GM21786 (cell line): ENCODE data around the gene PXT1.
"Not testable (repeated sequence)": the region's sequence is repeated elsewhere in the genome, so short reads cannot be mapped to it uniquely, and the experiment has no call there.

Experiments
- ATAC-seq: cut with Tn5 transposase; IDR thresholded peaks from one replicate; pipeline ENCODE4 v1.9.1; 2021; ENCODE audit not compliant: unreplicated experiment

The PXT1 gene

GRCh38 chr6:36370638-36371037 lies 72.0 kb downstream of the PXT1 start:
- no peak for ATAC-seq

DNA sequence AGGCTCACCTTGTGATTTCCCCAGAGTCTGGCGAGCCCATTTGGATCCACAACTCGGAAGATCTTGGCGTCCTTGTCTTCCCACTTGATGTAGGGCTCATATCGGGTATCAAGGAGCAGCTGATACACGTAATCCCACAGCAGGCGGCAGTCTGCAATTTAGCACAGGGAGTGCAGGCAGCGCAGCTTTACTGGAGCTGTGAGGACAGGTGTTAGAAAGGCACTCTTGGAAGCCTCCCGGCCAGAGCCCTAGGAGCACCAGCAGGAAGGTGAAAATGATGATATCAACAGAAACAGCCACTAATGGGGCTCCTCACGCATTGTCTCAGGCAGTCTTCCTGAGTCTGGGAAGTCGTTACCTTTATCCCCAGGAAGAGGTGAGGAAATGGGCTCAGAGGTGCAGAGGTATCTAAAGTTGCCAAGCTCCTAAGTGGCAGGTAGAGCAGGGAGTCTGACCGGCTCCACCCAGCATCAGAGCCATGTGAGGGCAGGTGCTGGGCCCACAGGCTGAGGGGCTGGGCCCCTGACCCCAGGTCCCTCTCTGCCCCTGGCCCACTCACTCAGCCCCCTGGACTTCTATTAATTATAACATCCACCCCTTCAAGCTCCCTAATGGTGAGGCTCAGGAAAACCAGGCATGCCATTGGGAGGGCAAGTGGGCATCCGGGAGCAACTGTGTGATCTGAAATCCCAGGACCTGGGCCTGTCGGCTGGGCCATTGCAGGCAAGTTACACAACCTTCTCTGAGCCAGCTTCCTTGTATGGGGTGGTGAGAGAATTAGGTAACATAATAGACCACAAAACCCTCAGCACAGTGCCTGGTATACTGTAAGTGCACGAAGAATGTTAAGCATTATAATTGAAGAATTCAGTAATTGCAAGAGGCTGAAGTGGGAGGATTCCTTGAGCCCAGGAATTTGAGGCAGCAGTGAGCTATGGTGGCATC lies 73.5 kb downstream of the PXT1 start:
- no peak for ATAC-seq

DNA sequence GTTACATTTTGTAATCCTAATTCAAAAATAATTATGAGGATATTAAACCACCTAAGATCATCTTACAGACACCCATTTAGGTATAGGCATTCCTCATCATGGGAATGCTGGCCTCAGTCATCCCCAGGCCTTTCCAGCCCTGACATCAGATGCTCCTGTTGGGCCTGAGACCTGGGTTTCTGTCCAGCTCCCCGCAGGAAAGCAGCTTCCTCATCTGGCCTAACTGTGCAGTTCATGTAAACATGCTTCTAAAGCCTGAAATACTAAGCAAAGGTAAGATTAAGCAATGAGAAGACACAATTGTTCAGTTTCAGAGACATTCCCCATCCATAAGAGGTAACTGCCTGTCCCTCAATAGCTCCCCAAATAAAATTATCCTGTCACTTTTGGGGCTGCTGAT lies 74.2 kb downstream of the PXT1 start:
- no peak for ATAC-seq

GRCh38 chr6:36367743-36368142 lies 74.9 kb downstream of the PXT1 start:
- ATAC-seq, result no peak

DNA sequence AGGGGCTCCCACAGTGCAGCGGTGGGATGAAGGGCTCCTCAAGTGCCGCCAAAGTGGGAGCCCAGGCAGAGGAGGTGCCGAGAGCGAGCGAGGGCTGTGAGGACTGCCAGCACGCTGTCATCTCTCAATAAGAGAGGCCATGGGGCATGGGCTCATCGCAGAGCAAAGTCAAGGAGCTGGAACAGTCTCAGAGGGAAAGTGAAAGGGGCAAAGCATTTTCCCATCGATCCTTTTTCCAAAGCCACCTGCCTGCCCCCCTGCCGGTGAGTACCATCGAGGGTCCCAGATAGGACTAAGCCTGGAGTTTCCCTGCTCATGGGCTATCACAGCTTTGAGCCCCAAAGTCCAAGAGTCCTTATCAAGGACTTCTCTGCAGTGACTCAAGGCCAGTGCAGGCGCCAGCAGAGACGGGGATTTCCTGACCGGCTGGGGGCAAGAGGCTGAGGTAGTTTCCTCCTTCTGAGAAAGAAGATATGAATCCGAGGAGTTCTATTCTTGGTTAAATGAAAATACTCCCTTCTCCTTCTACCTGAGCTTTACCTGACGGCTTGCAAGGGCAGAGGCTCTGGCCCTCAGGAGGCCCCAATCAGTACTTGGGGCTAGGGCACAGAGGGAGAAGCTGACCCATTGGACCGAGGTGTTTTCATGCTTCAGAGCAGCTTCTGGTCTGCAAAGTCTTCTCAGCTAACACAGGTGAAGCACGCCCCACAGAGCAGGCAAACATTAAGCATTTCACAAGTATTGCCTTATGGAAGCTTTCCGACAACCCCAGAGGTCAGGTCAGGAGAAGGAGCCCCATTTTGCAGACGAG lies 77.8 kb downstream of the PXT1 start:
- peak; percentile 42 for ATAC-seq

- ATAC-seq, result not testable (repeated sequence)
Measured at GRCh38 chr6:36364061-36364635, 78.5 kb downstream of the PXT1 start.

DNA sequence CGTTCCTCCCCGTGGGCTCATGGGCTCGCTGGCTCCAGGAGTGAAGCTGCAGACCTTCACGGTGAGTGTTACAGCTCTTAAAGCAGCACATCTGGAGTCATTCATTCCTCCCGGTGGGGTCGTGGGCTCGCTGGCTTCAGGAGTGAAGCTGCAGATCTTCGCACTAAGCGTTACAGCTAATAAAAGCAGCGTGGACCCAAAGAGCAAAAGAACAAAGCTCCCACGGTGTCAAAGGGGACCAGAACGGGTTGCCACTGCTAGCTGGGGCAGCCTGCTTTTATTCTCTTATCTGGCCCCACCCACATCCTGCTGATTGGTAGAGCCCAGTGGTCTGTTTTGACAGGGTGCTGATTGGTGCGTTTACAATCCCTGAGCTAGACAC lies 79.3 kb downstream of the PXT1 start:
- ATAC-seq, result not testable (repeated sequence)

- ATAC-seq, result no peak
Measured at GRCh38 chr6:36362551-36363370, 79.9 kb downstream of the PXT1 start.

- no peak for ATAC-seq
Measured at GRCh38 chr6:36361071-36361470, 81.6 kb downstream of the PXT1 start.

DNA sequence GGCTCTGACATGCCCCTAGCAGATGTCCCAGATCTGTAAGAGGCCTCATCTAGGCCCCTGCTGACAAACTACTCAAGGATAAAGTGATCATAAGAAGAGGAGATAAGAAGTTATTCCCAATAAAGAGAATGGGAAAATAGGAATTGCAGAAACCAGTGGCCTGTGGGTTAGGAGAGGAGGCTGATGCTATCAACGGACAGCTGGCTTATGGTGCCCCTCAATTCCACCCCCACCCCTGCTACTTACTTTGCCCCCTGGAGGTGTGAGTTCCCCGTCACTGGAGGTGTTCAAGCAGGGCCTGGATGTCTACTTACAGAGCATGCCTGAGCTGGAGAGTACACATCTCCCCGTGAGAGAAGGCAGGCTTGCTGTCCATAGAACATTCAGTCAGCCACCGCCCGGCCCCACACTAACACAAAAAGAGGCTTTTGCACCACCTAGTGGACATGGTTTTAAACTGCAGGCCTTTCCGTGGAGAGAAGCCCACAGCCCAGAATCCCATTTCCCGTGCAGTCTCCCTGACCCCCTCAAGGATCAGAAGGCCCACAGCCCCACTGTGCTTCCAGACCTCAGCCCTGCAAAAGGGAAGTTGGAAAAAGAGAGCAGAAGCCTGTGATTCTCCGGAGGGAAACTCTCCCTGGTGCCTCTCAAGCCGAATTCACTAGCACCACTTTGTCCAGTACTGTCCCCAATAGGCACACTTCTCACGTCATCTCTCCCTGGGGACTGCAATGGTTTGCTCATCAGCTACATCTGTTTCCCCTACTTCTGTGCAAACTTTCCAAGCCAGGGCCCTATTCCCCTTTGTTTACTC lies 82.2 kb downstream of the PXT1 start:
- peak; percentile 38 for ATAC-seq

DNA sequence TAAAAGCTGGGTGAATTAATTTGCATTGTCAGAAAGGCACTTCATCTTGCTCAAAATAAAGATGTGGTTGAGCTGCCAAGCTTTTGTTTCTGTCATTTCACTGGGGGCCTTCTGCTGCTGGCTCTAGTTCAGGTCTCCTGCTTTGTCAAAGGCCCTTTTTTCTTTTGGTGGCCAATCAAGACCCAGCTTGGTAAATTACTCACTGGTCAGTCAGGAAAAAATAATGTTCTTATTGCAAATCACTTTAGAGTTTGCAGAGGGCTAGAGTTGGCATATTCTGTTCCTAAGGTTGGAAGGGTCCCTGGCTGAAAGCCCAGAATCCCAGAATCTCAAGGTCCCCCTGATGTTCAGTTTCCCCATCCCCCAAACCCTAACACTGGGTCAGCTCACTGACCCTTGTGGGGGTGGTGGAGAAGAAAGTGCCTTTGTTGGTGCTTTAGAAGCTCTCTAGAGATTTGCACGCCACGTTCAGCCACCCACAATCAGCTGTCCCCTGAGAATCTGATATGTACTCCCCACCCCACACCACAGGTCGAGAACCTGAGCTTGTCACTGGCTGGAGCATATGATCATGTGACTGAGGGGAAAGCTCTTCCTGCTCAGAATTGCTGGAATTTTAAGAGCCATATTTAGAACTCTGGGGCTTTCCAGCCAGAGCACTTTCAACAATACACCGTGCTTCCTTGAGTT lies 84.3 kb downstream of the PXT1 start:
- ATAC-seq, result peak; percentile 44

- ATAC-seq, result peak; percentile 37
Measured at GRCh38 chr6:36357872-36358225, 84.8 kb downstream of the PXT1 start.

DNA sequence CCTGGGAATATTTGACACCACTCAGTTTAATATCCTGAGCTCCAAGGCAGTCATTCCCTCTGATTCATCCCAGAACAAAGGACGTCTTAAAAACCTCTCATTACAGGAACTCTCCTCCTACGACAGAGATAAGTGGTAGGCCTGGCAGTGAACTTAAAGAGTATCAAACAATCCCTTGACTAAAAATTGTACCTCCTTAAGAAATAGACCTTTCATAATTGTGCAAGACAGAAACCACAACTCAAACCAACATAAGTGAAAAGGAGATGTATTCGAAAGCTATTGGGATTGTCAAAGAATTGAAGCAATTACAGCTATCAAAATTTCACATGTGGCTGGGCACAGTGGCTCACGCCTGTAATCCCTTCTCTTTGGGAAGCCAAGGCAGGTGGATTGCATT lies 86.8 kb downstream of the PXT1 start:
- ATAC-seq, result no peak

DNA sequence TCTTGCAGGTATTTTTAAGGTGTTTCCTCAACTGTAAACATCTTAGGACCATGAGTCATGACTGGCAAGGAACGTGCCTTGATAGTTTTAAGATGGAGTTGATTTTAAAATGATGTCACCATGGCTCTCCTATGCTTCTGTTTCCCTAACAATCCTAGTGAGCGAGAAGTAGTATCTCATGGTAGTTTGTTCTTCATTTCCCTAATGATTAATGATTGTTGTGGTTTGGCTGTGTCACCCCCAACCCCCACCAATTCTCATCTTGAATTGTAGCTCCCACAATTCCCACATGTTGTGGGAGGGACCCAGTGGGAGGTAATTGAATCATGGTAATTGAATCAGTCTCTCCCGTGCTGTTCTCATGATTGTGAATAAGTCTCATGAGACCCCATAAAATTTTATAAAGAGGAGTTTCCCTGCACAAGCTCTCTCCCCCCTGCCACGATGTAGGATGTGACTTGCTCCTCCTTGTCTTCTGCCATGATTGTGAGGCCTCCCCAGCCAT lies 89.2 kb downstream of the PXT1 start:
- no peak for ATAC-seq

DNA sequence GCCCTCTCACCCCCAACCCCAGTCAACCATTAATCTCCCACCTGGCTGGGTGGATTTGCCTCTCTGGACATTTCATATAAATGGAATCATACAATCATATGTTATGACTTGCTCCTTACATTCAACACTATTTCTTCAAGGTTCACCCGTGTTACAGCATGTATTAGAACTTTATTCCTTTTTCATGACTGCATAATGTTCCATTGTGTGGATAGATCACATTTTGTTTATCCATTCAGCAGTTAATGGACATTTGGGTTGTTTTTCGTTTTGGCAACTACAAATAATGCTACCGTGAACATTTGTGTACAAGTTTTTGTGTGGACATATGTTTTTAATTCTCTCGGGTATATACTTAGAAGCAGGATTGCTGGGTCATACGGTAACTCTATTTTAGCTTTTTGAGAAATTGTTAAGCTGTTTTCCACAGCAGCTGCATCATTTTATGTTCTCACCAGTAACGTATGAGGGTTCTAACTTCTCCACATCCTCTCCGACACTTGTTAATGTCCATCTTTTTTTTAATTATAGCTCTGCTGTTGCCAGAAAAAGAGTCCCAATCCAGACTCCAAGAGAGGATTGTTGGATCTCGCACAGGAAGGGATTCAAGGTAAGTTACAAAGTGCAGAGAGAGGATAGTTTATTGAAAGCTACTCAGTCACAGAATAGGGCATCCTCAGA lies 90.0 kb downstream of the PXT1 start:
- ATAC-seq, result no peak

DNA sequence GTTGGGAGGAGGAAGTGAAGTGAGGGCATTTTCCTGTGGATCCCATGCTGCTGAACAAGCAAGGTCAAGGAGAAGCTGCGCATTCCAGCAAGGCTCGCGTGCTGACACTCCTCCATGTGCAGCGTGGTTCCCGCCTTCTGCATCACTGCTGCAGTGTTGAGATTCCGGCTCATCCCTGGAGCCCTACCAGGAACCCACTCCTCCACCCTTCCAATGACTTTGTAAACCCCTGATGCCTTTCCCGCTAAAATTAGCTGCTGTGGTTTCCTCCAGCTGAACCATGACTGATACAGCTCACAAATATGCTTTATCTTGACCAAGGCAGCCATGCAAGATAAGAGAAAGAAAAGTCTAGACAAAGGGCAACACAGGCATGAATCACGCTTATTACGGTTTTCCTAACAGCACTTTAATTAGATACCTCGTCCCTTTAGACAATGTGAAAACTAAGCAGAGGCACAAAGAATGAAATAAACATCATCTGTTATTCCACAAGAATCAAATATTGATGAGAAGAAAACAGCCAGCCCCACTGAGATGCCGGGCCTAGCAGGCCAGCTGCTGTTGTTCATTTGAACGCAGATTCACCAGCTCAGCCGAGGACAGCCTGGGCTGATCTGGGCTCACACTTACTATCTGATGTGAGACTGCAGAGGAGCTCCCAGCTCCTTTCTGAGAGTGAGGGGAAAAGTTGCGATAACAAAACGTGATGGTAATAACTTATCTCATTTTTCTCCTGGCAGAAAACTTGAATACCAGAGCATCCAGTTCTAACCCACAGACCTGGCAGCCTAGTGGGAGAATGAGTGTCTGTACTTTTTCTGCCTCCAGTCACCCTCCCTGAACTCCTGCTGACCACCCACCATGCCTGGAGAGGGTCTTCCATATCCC lies 91.7 kb downstream of the PXT1 start:
- ATAC-seq, result no peak

GRCh38 chr6:36350082-36350481 lies 92.6 kb downstream of the PXT1 start:
- no peak for ATAC-seq

GRCh38 chr6:36349240-36349639 lies 93.4 kb downstream of the PXT1 start:
- no peak for ATAC-seq
